NCI-H510A (cell line): ENCODE data around the gene NTF3.

Experiments used
- DNase-seq: peaks from one replicate; lab custom pipeline; 2025; lab: John Stamatoyannopoulos, UW

Gene NTF3

DNA sequence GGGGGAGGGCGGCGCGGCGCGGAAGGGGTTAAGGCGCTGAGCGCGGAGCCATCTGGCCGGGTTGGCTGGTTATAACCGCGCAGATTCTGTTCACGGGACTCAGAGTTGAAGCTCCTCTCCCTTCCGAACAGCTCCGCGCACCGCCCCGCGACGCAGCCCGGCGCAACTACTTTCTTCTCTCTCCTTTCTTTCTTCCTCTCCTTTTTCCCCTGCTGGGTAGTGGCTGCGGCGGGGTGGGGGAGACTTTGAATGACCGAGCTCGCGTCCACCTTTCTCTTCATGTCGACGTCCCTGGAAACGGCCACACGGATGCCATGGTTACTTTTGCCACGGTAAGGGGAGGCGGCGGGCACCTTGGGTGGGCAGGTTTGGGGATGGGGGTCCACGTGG is at the start of gene NTF3:
TSS of gene NTF3 (plus strand) at position 98 of the 390 bp plus-strand sequence. CDS start at position 315, 217 bp downstream.
- DNase-seq, result no peak

DNA sequence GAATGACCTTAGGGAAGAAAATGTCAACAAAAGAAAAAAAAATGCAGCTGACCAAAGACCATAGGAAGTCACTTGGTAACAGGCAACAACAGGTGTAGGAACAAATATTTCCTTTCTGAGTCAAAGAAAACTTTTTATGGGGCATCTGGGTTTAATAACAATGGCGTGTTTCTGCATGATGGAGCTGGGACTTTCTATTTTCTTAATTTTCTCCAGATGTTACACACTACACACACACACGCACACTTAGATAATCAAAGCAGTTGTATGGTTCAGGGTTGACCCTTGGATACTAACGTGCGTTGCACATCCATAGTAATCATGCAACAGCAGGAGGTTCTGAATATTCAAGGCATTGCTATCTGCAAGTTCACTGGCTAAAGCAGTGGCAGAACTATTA is 47.9 kb upstream of the NTF3 start:
- no peak for DNase-seq

DNA sequence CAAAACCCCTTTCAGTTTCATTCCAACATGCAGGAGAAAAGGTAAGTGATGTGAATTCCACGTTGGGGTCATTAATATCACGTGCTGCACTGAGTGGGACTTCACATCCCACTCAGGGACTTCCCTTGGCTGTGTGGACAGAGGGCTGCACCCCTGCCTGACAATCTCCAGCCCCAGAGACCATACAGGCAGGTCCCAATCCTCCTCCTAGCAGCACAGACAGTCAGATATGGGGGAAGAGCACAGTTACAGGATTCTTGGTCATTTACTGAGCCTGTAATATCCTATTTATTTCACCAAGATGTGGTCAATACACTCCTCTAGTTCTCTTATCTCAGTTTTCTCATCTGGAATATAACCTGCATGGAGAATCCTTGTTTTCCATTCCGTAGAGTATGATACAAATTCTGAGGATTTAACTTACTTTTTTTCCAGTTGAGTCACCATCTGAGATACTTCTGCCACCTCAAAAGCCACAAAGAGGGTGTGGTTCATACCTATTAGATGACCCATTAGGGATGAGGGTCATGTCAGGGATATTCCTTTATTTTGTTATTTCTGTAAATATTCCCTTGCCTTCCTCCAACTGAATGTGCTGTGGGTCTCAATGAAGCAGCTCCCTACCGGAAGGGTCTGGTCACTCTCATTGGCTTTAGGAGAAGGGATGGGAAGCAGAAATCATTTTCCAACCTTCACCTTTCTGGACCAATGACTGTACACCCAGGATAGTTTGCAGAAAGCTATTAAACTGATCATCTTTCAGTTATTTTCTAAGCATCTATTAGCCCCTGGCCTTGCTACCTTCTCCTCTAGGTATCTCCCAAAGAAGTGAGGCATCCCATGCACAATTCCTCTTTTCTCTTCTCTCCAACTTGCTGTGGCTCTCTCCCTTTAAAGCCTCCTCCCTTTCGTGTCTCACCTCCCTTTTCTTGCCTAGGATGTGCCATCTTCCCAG is 43.0 kb upstream of the NTF3 start:
- no peak for DNase-seq

DNA sequence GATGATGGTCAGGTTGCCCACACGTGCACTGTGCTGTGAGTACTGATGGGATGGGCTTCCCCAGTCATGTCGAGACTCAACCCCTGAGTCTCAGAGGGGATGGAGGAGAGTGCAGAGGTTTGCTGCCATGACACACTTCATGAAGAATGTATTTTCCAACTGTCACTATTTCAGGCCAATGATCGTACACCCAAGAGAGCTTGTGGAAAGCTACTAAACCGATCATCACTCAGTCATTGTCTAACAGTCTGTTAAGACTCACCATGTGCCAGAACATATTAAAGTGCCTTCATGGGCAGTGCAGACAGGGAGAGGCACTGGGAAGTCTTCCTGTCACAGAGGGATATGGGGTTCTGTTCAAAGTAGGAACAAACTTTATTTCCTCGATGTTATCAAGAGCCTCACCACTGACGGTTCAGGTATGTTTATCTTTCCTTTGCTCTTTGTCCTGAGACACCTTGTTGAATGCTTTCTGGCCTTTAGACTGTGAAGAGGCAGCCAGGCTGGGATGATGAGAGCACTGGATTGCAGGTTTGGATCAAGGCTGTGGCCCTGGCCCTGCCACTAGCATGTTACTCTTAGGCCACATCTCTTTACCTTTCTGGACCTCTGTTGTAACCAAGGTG is 41.6 kb upstream of the NTF3 start:
- DNase-seq, result no peak

DNA sequence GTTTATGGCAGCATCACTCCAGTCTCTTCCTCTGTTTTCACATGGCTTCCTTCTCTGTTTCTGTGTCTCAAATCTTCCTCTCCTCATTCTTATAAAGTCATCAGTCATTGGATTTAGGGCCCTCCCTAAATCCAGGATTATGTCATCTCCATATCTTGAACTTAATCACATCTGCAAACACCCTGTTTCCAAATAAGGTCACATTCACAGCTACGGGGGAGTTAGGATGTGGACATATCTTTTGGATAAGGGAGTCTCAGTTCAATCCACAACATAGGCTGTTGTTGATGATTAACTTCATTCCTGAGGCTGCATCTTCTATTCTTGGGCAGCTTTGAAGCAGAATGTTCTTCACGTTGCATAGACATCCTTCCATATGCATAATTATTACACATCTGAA is 40.3 kb upstream of the NTF3 start:
- no peak for DNase-seq

DNA sequence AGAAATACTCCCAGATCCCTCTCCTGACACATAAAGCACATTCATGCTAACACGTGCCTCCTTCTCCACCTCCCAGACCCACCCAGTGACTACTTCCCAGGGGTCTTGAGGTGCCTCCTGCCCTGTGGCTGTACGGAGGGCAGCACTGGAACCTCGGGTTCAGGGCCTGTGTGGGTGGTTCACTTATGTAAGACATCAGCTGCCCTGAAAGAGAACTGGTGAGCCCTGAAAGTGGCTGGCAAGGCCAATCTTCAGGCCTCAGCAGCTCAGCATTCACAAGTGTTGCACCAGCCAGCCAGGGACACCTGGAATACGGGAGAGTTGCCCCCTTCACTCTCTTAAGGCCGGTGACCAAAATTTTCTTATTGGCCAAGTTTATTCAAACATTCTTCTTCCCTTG is 38.9 kb upstream of the NTF3 start:
- no peak for DNase-seq

DNA sequence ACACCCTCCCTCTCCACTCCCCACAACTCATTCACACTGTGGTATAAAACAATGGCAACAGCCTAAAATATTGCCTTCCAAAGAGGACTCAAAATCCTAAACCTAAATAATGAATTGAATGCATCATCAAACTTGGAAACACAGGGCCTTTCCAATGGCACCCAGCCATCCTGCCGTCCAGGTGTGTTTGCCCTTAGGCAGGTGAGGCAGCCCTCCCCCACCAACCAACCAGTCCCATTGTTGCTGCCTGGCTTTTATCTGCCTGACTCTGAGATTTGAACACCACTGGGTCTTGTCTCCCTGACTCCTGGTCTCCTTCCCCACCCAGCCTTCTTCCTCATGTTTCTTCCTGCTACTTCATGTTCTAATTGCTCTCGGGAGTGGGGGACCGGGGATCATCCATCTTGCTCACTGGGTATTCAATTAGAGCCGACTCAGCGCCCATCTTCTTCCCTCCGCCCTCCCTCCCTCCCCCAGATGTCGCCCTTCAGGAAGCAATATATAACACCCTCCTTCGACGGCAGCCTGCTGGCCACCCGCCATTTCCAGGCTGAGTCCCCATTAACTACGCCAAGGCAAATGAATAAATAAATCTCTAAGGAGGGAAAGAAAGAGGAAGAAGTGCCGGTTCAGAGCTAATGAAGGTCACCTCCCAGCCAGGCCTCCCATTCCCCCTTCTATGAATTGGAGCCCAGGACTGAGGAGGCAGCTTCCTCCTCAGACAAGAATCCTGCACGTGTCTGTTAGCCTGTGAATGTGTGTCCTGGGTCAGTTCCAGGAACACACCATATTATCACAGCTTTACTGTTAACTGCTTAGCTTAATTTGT is 36.3 kb upstream of the NTF3 start:
- DNase-seq, result no peak

DNA sequence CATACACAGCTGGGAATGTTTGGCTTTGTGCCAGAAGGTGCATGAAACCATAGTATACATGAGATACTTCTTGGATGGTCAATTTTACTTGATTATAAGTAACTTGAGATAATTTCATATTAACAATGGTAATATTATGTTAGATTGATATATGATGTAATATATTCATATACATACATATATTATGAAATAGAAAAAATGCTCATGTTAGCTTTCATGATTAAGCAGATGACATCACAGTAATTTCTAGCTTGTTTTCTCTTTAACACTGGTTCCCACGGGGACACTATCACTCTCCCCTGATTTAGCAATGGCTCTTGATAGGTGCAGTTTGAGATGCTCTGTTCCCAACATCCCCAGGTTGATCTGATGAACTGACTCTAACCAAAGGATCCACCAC is 35.4 kb upstream of the NTF3 start:
- DNase-seq, result no peak

DNA sequence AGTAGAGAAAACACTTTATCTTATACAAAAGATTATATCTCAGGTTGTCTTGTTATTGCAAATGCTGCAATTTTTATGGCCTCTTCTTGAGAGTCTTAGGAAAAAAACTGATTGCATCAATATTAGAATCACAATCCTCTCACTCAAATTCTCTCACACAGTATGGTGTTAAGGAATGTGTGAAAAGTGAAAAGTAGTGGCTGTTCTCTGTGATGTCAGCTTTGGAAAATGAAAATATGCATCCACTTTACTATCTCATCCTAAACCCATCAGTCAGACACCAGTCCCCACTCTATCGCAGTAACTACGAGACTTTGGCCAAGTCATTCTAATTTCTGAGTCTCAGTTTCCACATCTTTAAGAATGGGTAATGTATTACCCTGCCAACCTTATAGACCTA is 32.6 kb upstream of the NTF3 start:
- DNase-seq, result no peak

DNA sequence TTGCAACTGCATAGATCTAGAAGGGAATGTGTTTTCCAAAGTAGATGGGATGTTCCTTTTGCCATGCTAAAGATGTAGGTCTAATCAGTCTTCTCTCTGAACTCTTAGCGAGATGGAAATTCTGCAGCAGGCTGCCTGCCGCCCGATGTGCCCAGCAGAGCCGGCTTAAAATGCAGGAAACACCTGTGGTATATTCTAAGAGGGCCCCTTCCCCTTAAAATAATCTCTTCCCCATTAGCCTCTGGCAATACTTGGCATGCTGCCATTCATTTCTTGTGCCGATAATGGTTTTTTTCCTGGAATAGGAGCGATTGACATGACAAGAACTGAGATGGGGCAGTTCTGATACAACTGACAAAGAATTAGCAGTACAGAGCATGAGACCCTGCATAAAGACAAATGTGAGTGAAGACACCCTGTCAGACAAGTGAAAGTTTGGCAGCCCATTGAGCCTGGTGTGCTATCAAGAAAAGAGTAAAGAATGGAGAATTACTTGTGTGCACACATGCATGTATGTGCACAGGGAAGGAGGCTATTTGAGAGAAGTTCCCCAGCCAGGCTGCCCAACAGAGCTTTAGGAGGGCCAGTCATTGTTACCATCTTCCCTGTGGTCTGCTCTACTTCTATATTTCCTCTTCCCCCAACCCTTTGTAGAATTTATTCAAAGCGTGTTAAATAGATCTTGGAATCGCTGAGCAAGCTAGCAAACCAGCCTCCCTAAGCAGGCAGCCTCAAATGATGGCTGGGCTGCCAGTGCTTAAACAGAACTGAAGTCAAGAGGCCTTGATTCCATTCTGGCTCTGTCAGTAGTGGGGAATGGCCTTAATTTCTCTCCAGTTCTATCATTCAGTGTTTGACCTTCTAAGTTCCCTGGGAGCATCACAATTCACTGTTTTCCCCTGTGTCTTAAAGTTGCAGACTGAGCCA is 29.6 kb upstream of the NTF3 start:
- no peak for DNase-seq

DNA sequence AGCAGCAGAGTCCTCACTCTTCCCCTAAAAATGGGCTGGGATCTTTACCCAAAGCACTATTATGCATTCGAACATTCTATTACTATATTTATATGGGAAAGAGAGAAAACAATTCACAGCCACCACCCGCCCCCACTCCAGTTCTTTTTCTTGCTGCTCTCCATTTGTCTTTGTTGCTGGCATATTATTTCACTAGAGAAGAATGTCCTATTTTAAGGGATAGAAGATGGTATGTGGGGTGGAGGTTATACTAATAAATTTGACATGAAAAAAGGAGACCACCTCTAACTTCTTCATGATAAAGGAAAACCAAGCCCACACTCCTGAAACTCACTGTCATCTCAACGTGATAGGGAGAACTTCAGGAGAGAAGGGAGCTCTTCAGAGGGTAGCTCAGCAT is 28.5 kb upstream of the NTF3 start:
- DNase-seq, result no peak

DNA sequence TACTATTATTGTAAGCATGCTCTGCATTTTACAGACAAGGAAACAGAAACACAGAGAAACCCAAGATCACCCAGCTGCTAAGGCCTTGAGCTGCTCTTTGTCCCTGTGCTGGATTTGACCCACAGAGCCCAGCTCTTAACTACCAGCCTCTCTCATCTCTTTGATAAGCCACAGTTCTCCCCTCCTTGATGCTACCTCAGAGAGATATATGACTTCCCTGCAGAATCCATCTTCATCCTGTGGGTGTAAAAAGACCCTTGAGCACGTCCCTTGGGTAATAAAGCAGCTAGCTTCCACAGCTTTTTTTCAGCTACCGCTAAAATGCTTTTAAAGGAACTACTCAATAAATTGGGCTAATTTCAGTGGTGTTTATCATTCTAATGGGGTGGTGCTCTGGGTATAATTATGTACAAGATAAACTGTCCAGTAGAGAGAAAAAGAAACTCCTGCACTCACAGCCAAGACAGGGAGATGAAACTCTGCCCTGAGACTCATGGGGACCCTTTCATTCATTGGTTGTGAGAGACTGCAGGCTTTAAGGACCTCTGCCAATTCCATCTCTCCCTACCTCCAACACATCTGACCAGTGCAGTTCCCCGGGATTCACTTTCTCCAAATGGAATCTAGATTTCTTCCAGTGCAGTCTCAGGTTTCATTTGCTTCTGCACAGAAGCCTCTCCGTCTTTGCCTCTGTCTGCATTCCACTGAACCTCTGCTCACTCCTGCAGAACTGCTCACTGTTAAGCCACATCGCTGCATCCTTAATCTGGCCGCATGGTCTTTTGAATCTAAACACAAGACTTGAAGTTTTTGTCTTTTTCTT is 24.7 kb upstream of the NTF3 start:
- no peak for DNase-seq

DNA sequence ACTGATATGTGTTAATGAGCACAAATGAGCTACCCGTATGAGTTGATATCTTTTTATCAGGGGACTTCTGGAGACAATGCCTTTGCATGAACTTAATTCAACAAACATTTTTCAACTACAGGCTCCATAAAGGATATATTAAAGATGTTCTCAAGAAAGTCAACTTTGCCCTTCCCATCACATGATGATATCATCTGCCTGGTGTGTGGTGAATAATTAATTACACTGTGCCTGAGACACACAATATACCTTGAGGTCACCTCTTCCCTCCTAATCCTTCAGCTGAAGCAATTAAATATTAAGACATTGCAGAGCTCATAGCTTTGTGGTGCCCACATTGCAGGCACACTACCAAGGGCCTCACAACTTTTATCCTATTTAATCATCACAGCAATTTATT is 22.3 kb upstream of the NTF3 start:
- DNase-seq, result no peak

DNA sequence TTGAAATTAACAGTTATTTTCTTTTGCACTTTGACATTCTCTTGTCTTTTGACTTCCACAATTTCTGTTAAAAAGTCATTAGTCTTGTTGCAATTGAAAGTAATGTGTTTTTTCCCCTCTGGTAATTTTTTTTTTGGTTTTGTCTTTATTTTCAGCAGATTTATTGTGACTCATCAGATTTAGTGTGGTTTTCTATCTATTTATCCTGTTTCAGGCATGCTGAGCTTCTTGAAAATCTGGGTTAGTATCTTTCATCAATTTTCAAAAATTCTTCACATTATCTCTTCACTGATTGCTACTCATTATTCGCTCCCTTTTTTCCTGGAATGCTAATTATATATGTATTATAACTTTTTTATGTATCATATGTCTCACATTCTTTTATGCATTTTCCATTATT is 15.3 kb upstream of the NTF3 start:
- DNase-seq, result no peak

DNA sequence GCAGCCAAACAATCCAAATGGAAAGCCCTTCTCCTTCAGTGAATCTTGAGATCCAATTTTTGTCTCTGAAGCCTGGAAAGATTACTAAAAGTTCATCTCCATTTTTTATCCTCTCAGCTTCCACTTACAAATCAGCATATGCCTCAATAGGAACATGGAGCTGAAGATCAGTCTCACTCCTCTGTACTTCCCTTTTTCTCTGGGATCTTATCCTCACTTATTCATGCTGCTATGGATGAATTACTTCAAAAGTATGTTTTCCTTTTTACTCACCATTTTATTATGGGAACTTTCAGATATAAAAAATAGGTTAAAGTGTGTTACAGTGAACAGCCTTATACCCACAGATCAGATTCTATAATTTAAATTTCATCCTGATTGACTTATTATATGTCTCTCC is 14.4 kb upstream of the NTF3 start:
- DNase-seq, result no peak

DNA sequence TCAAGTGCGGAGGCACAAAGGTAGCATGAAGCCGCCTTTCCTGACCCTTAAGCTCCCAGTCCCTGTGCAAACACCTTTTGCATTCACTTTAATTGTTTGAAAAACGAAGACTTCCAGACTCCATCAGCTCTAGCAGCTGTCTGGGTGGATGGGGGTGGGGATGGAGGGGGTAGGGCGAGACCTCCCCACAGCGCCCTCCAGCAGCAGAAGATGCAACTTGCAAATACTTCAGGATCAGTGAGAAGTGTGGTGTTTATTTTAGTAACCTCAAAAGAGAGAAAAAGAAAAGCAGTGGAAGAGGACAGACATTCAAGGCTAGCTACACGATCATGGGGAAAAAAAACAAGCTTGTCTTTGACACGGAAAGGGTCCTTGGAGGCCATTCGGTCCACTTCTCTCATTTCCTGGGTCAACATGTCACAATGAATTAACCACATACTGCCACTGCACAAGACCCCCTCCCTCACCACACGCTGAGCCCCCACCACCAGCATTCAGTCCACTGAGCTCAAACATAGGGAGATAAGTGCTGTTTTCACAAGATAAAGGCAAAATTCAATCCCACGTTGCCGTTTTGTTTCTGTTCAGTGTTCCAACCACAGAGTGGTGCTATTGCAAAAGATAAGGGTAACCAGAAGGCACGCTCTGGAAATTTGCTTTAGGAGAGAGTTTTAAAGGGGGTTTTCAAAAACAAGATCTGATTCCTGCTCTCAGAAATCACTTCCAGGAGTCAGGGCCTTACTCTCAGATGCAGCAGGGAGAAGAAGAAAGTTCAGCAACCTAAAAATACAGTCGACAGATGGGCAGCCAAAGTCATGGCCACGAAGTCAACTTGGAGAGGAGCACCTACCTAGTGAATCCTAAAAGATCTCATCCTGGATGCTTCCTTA is 3.3 kb upstream of the NTF3 start:
- no peak for DNase-seq

DNA sequence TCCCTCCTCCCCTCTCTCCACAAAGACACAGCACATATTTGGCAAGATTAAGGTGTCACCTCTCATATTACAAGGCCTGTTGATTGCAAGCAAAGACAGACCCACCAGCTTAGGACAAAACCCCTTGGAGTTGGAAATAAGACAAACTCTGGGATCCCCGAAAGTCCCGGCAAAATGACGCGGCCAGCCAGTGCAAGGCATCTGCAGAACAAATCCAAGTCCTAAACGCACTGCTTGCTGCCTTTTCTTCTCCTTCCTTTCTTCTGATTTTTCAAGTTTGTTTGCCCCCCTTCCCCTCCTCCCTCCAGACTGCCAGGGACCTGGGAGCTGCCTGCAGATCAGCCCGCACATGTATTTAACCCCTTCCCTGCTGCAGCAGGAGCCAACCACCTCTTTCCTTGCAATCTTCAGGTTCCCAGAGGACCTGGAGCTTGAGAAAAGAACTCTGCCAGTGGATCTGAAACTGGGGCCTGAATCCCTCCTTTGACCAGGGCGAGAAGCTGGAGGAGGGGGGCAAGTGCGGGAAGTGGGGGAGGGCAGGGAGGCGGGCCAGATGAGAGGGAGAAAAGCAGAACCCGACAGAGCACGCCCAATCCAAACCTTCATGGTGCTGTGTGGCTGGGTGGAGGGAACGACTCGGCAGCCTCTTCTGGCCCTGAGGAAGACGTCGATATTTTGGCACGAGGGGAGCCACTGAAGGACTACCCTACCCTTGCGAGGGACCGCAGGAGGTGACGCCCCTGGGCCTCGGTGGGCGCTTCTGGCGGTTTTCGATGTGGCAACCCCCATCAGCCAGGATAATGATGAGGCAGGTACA is 2.0 kb upstream of the NTF3 start:
- DNase-seq, result no peak

DNA sequence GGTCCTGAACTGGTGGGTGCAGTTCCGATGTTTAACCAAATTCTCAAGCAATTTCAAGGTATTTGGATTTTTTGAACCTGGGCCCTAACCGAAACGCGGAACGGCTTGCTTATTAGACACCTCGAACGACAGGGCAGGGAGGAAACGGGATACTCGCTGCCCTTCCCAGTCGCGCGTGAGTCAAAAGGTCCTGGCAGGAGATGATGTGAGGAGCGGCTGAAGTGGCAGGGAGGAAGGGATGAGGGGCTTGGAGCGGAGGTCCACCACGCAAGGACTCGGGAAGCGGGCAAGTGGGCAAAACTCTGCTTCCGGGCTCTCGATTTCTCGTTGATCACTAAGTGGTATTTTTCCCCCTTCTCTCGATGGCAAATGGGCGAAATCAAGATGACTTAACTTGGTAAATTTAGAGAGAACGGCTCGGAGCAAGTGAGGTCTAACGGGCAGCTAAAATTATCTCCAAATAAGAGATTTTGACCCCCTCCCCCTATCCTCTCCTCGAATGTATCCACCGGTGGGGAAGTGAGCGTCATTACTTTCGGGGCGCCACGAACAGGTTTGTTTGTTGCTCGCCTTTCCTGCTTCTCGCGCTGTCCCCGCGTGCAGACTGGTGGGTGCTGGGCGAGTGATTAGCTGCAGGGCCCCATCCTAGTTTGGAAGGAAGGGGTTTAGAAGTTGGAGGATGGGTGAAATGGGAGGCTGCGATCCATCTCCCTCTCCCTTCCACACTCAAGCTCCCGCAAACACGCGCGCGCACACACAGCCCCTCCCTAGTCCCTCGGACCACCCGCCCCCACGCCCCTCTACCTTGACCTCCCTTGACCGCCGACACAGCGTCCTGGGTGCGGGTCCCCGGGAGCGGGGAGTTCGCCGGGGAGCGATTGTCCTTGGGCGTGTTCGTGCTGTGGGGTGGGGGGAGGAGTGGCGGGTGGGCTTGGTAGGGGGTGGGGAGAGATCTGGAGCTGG is 986 bp upstream of the NTF3 start:
- no peak for DNase-seq
